Natural killer cell (primary cell): ENCODE measurements around the gene CWC27. TPM values are rescaled to one million over a fixed set of nuclear protein-coding genes. Genes with fewer than 3 reads are reported as not detected.
"Not testable (repeated sequence)": the region's sequence is repeated elsewhere in the genome, so short reads cannot be mapped to it uniquely, and the experiment has no call there.

Experiments used
- ATAC-seq, 3 donors: fragments of 150-1000 bp in 2 of 3; fragments of 200-7000 bp in 1 of 3; cut with Tn5 transposase; 1 replicate in 1 of 3; 2 replicates in 2 of 3; pipeline ENCODE4 v1.10.0; 2021; ENCODE audit warnings: mild to moderate bottlenecking in 2 of 3, moderate library complexity in 2 of 3
- DNase-seq, 2 donors: peaks; one replicate each; pipeline versions ENCODE4 v3.0.0 to v3.0.0-alpha.2; 2013 to 2021; ENCODE audit warnings: mixed read lengths in 1 of 2
- H3K27ac ChIP-seq: one replicate; pipeline ENCODE4 v1.5.1; 2013; ENCODE audit warnings: mild to moderate bottlenecking, low read length
- H3K27me3 ChIP-seq: one replicate; pipeline ENCODE4 v1.6.1; 2013; ENCODE audit warnings: low read length; ENCODE audit not compliant: control insufficient read depth, insufficient read depth
- H3K36me3 ChIP-seq: one replicate; pipeline ENCODE4 v1.6.1; 2013; ENCODE audit warnings: low read length; ENCODE audit not compliant: control insufficient read depth, insufficient read depth
- H3K4me1 ChIP-seq: one replicate; pipeline ENCODE4 v1.6.1; 2013; ENCODE audit warnings: low read length; ENCODE audit not compliant: control insufficient read depth, insufficient read depth
- H3K4me3 ChIP-seq: one replicate; pipeline ENCODE4 v1.5.1; 2013; ENCODE audit warnings: low read length
- H3K9me3 ChIP-seq: one replicate; pipeline ENCODE4 v1.6.1; 2013; ENCODE audit warnings: low read length; ENCODE audit not compliant: control insufficient read depth, insufficient read depth
- H3K27ac Mint-ChIP-seq, 2 donors: one replicate each; pipeline ENCODE4 v1.8.0; 2022; ENCODE audit warnings: mild to moderate bottlenecking in 2 of 2, mixed read lengths in 2 of 2, moderate library complexity in 1 of 2
- H3K27me3 Mint-ChIP-seq, 2 donors: one replicate each; pipeline ENCODE4 v1.8.0; 2022; ENCODE audit warnings: low read depth in 2 of 2, mixed read lengths in 2 of 2
- H3K36me3 Mint-ChIP-seq: one replicate; pipeline ENCODE4 v1.8.0; 2022; ENCODE audit warnings: mixed read lengths
- H3K4me1 Mint-ChIP-seq, 2 donors: one replicate each; pipeline ENCODE4 v1.8.0; 2022; ENCODE audit warnings: mixed read lengths in 2 of 2
- H3K4me3 Mint-ChIP-seq: one replicate; pipeline ENCODE4 v1.8.0; 2022; ENCODE audit warnings: mild to moderate bottlenecking, moderate library complexity, mixed read lengths
- H3K9me3 Mint-ChIP-seq, 2 donors: one replicate each; pipeline ENCODE4 v1.8.0; 2022; ENCODE audit warnings: mixed read lengths in 2 of 2
- CTCF ChIP-seq: fragments of 200-600 bp; IDR thresholded peaks from one replicate; pipeline ENCODE4 v1.8.0; 2022; ENCODE audit warnings: antibody characterized with exemption
- whole genome bisulfite sequencing: methylation state at CpG from one replicate; pipeline ENCODE4 v1.1.7; 2013; ENCODE audit warnings: missing lambda C conversion rate; ENCODE audit not compliant: insufficient coverage; 5-methylcytosine and 5-hydroxymethylcytosine counted together
- intact Hi-C: fragments of 100-400 bp; cut with micrococcal nuclease; formaldehyde crosslinking; loops from one replicate; pipeline ENCODE4 v1.14.2; 2022
- total RNA-seq, 4 donors: library from RNA; stranded (reverse); fragments of 120-200 nt in 1 of 4; gene quantifications; one replicate each; pipeline versions ENCODE4 v1.2.3 to v1.2.4, GENCODE V29; 2013 to 2022

CWC27 gene
- total RNA-seq, 3 donors from 2014 or later (not counting 1 experiment from before 2014, with no cell fraction given), result 21.6 to 26.3 (median 25.7) TPM

GRCh38 chr5:64925123-64925522 lies 156.4 kb downstream of the CWC27 start:
- H3K9me3 Mint-ChIP-seq, result peaks cover 7 to 19% of the 10 kb centered on the region in 2 donors

DNA sequence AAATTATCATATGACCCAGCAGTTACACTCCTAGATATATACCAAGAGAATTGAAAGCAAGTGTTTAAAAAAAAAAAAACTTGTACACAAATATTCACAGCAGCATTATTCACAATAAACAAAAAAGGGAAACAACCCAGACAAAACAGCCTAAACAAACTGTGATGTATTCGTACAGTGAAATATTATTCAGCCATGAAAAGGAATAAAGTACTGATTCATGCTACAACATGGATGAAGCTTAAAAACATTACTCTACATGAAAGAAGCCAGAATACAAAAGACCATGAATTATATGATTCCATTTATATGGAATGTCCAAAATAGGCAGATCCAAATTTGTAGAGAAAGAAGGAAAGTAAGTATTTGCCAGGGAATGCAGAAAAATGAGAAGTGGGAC lies 161.1 kb downstream of the CWC27 start:
- no peak overlapping the region for H3K4me3 ChIP-seq
- DNase-seq (no peak), ATAC-seq (no peak)
- H3K9me3 ChIP-seq, result no peaks in the 10 kb centered on the region
- H3K27ac ChIP-seq, result no peak overlapping the region
- Mint-ChIP-seq H3K4me1 (peaks cover 0 to 4% of the 10 kb centered on the region in 2 donors), H3K9me3 (peaks cover 0 to 3% of the 10 kb centered on the region in 2 donors), H3K4me3 (no peak overlapping the region), H3K27me3 (no peaks in the 10 kb centered on the region), H3K27ac (no peak overlapping the region), H3K36me3 (peaks cover 19% of the 10 kb centered on the region)
- H3K4me1 ChIP-seq, result no peaks in the 10 kb centered on the region
- H3K36me3 ChIP-seq, result no peaks in the 10 kb centered on the region
- no peak for TF ChIP-seq CTCF
- no CpG with 5 or more reads among the region's 1 CpG for WGBS
- no peaks in the 10 kb centered on the region for H3K27me3 ChIP-seq
- intact Hi-C loops, result no loop called here

More at GRCh38 chr5:64925123-64925522, 156.4 kb downstream of the CWC27 start:
- Mint-ChIP-seq H3K4me1 (peaks cover 4% of the 10 kb centered on the region in 2 donors), H3K27ac (no peak overlapping the region), H3K36me3 (peaks cover 38% of the 10 kb centered on the region), H3K4me3 (no peak overlapping the region), H3K27me3 (no peaks in the 10 kb centered on the region)
- no peak overlapping the region for H3K4me3 ChIP-seq
- no peak for DNase-seq
- no peak overlapping the region for H3K27ac ChIP-seq
- H3K36me3 ChIP-seq, result no peaks in the 10 kb centered on the region
- no peaks in the 10 kb centered on the region for H3K27me3 ChIP-seq
- no peaks in the 10 kb centered on the region for H3K4me1 ChIP-seq
- ATAC-seq, result no peak
- no peak for TF ChIP-seq CTCF
- intact Hi-C loops, result no loop called here
- H3K9me3 ChIP-seq, result peaks cover 7% of the 10 kb centered on the region
- WGBS, result 83% methylated on average over 1 of the region's 1 CpG

DNA sequence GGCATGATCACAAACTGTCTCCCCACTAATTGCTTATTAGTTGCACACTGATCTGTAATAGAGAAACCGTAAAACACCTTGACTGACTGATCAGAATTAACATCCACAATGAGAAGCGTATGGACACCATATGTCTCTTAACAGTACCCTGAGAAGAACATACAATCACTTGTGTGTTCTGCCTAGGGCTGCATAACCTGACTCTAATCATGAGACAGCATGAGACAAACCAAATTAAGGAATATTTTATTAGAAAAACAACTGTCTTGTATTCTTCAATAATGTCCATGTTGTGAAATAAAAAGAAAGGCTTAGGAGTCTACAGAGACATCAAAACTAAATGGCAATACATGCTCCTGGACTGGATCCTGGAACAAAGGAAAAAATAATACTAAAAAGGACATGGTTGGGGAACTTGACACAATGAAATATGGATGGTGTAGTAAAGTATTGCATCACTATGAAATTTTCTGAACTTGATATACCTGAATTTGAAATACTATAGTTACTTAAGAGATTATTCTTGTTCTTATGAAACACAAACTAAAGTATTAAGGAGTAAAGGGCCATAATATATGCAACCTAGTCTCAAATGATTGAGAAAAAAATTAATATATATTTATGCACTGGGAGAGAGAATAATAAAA lies 162.1 kb downstream of the CWC27 start:
- Histone ChIP-seq H3K4me1 (no peaks in the 10 kb centered on the region), H3K36me3 (no peaks in the 10 kb centered on the region), H3K27me3 (no peaks in the 10 kb centered on the region), H3K4me3 (no peak overlapping the region), H3K9me3 (no peaks in the 10 kb centered on the region), H3K27ac (no peak overlapping the region)
- WGBS, result 94% methylated on average over 2 of the region's 2 CpGs
- Mint-ChIP-seq H3K9me3 (peaks cover 0 to 3% of the 10 kb centered on the region in 2 donors), H3K36me3 (peaks cover 19% of the 10 kb centered on the region), H3K27me3 (no peaks in the 10 kb centered on the region), H3K4me3 (no peak overlapping the region), H3K27ac (no peak overlapping the region), H3K4me1 (peaks cover 0 to 4% of the 10 kb centered on the region in 2 donors)
- DNase-seq, result no peak
- intact Hi-C loops, result no loop called here
- ATAC-seq, result no peak
- TF ChIP-seq CTCF, result no peak

GRCh38 chr5:64939422-64939771 lies 170.7 kb downstream of the CWC27 start:
- Mint-ChIP-seq H3K36me3 (peaks cover 15% of the 10 kb centered on the region), H3K9me3 (peaks cover 2 to 16% of the 10 kb centered on the region in 2 donors)
- H3K27ac Mint-ChIP-seq, ATAC-seq, H3K27ac ChIP-seq, H3K4me1 ChIP-seq, DNase-seq, H3K36me3 ChIP-seq, H3K4me3 Mint-ChIP-seq, H3K27me3 Mint-ChIP-seq, H3K9me3 ChIP-seq, H3K27me3 ChIP-seq, H3K4me3 ChIP-seq, intact Hi-C loops, H3K4me1 Mint-ChIP-seq: not testable (repeated sequence)
- 97% methylated on average over 4 of the region's 4 CpGs for WGBS
